Fibroblast of mammary gland (primary cell): ENCODE data around the gene CFAP47.

ENCODE experiments used
- DNase-seq: peaks from one replicate; pipeline ENCODE4 v3.0.0-alpha.2; 2010; ENCODE audit warnings: low read depth
- H3K4me3 ChIP-seq: 2 replicates; pipeline ENCODE4 v1.5.1; 2011; ENCODE audit warnings: low read depth, mild to moderate bottlenecking, low read length, moderate library complexity; ENCODE audit not compliant: control insufficient read depth
- CTCF ChIP-seq: conservative IDR thresholded peaks from 2 replicates; pipeline ENCODE4 v1.5.1; 2011; ENCODE audit warnings: low read depth, low read length, inconsistent platforms; ENCODE audit not compliant: control insufficient read depth, insufficient read depth

CFAP47 gene

DNA sequence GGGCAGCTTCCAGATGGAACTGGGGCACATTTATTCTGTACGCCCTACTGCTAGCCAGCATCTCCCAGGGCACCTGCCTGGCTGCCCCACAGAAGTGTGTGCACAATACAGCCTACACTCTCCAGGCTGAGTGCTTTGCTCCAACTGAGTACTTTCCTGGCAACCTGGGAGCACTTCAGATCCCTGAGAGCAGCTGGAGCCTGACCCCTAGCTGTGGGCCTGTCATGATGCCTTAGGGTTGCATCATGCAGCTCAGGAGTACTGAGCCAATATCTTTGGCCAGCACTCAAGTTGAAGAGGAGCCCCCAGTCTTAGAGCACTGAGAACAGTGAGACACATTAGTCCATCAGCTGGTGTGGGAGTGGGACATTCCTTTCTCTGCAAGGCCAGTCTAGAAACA is 321.9 kb downstream of the CFAP47 start:
- H3K4me3 ChIP-seq, result no peak overlapping the region
- TF ChIP-seq CTCF, result no peak
- DNase-seq, result no peak

GRCh38 chrX:36266155-36266554 is 346.6 kb downstream of the CFAP47 start:
- H3K4me3 ChIP-seq, result no peak overlapping the region
- no peak for TF ChIP-seq CTCF
- DNase-seq, result no peak

DNA sequence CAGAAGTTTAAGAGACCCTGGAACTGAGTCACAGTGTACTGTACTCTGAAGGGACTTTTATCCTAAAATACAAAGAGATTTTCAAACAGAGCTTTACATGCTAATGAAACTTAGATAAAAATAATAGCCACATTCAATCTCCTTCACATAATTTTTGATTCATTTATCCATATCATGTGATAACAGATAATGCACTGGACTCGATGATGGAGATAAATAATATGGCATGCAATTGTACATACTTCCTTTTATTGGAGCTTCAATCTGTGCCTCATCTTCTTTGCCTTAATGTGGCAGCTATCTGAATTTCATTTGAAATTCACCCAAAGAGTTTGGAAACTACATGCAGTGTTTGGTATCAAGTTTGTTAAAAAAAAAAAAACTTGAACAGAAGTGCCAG is 390.6 kb downstream of the CFAP47 start:
- no peak overlapping the region for H3K4me3 ChIP-seq
- TF ChIP-seq CTCF, result no peak
- DNase-seq, result no peak

DNA sequence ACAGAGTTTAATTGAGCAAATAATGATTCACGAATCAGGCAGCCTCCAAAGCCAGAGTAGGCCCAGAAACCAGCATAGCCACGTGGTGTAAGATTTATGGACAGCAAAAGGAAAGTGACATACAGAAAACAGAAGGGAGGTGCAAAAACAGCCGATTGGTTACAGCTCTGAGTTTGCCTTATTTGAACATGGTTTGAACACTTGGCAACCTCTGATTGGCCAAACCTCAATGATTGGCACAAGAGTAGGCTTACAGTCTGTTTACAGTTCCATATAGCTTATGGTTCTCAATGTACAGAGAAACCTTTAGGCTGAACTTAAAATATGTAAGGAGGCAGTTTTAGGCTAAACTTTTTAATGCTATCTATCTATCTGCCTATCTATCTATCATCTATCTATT is 394.8 kb downstream of the CFAP47 start:
- DNase-seq, result no peak
- no peak for TF ChIP-seq CTCF
- no peak overlapping the region for H3K4me3 ChIP-seq

DNA sequence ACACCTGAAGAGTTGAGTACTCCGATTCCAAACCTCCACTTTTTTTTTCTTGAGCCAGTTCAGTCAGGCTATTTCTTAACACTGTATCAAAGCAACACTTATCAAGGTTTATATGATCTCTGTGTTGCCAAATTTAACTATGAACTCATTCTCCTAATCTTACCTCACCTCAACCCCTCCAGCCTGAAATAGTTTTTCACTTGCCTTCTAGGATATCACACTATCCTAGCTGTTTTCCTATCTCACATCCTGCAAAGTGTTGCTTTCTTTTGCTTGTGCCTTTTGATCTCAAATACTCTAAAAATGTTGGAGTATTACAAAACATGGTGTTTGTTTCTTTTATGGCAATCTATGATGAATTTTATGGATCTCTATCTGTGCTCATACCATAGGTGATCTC is 415.0 kb downstream of the CFAP47 start:
- H3K4me3 ChIP-seq, result no peak overlapping the region
- no peak for TF ChIP-seq CTCF
- DNase-seq, result no peak

DNA sequence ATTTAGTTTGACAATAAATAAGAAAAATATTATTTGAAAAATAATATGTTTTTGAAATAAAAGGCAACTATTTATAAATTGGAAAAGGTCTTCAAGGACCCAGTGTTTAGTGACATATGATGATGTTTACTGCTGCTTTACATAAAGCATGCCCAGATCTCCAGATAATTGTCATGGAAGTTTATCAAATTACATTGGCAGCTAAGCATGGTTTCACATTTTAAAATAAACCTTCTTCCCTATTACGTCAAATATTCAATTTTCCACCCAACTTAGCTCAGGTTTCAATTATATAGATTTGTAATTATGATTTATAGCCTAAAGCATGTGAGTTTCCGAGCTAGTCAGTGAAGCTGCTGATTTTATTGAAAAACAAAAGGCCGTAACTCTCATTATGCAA is 417.2 kb downstream of the CFAP47 start:
- no peak for DNase-seq
- TF ChIP-seq CTCF, result no peak
- H3K4me3 ChIP-seq, result no peak overlapping the region

DNA sequence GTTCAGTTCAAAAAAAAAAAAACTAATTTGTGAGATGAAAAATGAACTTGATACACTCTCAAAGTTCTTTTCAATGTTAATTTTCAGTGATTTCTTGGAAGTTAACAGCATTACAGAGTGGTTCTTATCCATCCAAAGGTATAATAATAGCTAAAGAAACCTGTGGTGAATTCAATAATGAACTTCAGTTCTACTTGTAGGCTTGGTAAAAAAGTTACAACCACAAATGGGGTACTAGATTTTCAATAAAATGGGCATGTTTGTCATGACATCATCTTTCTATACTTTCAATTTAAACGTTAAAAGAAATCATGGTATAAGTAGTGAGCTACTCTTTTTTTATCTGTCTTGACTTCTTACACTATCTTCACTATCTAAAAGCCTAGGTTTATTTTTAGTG is 424.8 kb downstream of the CFAP47 start:
- TF ChIP-seq CTCF, result no peak
- no peak overlapping the region for H3K4me3 ChIP-seq
- DNase-seq, result no peak
